ENCODE data around the gene PRDM16. TPM values are rescaled to one million over a fixed set of nuclear protein-coding genes. Genes with fewer than 3 reads are reported as not detected.
A peak's percentile ranks its signal among the peaks of the same experiment; 100 is the strongest.

The PRDM16 gene
- total and polyA plus RNA-seq, 2 of the 13 experiments (the other 11 are each of a cell fraction or from before 2014, with no cell fraction given) = 0.15 to 0.81 TPM

- TF ChIP-seq NCOA5 (CRISPR knock-in tag; IDR thresholded peaks at IDR 0.05) (no peak), TARDBP (CRISPR knock-in tag; IDR thresholded peaks at IDR 0.05) (peak; percentile 67), ZNF605 (CRISPR knock-in tag; IDR thresholded peaks at IDR 0.05) (peak; percentile 72; the same call in 1 of the 2 replicates), MLX (CRISPR knock-in tag; IDR thresholded peaks at IDR 0.05) (peak; percentile 91), POLR2G (IDR thresholded peaks at IDR 0.05; ENCODE audit: low read depth, low read length) (peak; percentile 58), TAF15 (IDR thresholded peaks at IDR 0.05; ENCODE audit: low read depth, low read length, poor library complexity, severe bottlenecking) (no peak), ZNF331 (CRISPR knock-in tag; IDR thresholded peaks at IDR 0.05) (peak; percentile 46; the same call in 1 of the 2 replicates), ATF6 (CRISPR knock-in tag; conservative IDR thresholded peaks at IDR 0.05) (no peak), ZBTB43 (CRISPR knock-in tag; conservative IDR thresholded peaks at IDR 0.05) (peak; percentile 77; the same call in 1 of the 2 replicates), AFF4 (CRISPR knock-in tag; IDR thresholded peaks at IDR 0.05) (no peak), ZNF335 (CRISPR knock-in tag; IDR thresholded peaks at IDR 0.05) (no peak), ZNF484 (CRISPR knock-in tag; IDR thresholded peaks at IDR 0.05; ENCODE audit: borderline replicate concordance, low read depth) (no peak), KLF11 (CRISPR knock-in tag; IDR thresholded peaks at IDR 0.05) (no peak), USF2 (IDR thresholded peaks at IDR 0.05; ENCODE audit: low read depth, low read length) (no peak), USF2 (CRISPR knock-in tag; IDR thresholded peaks at IDR 0.05; ENCODE audit: borderline replicate concordance) (no peak), ZNF547 (CRISPR knock-in tag; IDR thresholded peaks at IDR 0.05) (no peak), ATF7 (IDR thresholded peaks at IDR 0.05) (no peak), ATF7 (CRISPR knock-in tag; IDR thresholded peaks at IDR 0.05) (peak; percentile 36; the same call in 1 of the 2 replicates)
Measured at GRCh38 chr1:3292868-3293562, 224.0 kb downstream of the PRDM16 start (continued).
